ENCODE results near the gene RPS15.

DNA sequence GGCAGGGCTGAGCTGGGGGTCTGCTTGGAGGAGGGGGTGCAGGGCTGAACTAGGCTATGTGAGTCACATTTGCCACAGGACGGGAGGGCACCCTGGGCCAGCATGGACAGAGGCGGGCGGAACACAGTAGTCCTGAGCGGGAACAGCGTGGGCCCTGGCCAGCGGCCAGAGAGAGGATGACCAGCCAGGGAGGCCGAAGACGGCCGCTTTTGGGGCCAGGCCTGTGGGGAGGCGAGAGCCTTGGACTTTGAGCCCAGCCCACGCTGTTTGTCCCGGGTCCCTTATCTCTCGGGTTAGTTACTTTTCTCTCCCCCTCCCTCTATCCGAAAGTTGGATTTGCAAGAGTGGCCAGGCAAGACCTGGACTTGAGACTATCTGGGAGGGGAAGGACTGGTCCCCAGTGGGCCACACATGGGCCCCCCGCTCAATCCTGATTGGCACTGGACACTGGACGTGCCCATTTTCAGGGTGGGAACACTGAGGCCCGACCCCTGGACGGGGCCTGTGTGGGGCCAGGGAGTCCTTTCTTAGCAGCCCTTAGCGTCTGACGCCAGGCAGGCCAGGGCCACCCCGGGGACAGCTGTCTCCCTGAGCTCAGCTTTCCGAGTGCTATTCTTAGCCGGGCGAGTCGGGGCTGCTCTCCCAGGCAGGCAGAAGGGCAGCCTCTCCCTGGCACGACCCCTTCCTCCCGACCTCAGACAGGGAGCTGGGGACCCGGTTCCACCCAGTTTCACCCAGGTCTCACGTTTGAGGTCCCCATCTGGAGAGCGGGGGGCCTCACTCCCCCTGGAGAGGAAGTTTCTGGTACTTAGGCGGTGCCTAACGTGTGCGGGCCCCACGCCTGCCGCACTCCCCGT is 37.7 kb upstream of the RPS15 start:
- TF ChIP-seq, protein P1, sequence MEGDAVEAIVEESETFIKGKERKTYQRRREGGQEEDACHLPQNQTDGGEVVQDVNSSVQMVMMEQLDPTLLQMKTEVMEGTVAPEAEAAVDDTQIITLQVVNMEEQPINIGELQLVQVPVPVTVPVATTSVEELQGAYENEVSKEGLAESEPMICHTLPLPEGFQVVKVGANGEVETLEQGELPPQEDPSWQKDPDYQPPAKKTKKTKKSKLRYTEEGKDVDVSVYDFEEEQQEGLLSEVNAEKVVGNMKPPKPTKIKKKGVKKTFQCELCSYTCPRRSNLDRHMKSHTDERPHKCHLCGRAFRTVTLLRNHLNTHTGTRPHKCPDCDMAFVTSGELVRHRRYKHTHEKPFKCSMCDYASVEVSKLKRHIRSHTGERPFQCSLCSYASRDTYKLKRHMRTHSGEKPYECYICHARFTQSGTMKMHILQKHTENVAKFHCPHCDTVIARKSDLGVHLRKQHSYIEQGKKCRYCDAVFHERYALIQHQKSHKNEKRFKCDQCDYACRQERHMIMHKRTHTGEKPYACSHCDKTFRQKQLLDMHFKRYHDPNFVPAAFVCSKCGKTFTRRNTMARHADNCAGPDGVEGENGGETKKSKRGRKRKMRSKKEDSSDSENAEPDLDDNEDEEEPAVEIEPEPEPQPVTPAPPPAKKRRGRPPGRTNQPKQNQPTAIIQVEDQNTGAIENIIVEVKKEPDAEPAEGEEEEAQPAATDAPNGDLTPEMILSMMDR (conservative IDR thresholded peaks at IDR 0.05; ENCODE audit: low read length) = no peak
- no peak for TF ChIP-seq EZH2phosphoT487 (IDR thresholded peaks at IDR 0.05; ENCODE audit: borderline replicate concordance)
